Middle frontal gyrus (tissue), 1 donor: ENCODE data around the gene CD48.

ENCODE experiments used
- DNase-seq: peaks from one replicate; pipeline ENCODE4 v3.0.0-alpha.2; 2015; ENCODE audit warnings: low spot score; ENCODE audit errors: extremely low spot score

The CD48 gene

DNA sequence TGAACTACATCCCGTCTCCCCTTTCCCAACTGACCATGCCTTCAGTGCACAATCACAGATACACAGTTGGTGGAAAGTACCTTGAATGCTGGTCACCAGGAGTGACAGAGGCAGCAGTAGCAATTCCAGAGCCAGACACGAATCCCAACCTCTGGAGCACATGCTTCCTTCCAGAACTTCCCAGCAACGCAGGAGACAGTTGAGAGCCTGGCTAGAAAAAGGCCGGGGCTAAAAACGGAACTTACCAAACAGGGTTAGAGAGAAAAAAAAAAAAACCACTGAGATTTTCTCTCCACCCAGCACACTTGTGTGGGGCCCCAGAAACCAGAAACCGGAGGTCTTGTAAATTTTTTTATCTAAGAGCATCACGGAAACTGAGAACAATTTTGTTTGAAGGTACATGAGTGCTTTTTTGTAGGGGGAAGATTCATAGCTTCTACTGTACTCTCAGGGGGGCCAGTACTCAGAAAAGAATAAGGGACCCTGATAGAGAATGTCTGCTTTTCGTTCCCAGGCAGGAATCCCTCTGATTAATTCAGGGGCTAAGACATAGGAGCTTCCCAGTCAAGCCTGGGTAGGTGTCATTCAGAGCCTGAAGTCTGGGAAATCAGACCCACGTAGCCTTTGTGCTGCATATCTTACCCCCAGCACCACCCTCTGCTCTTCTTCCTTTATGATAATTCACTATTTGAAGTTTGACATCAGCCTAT is at the start of gene CD48:
Gene CD48, minus strand, starts transcription at position 221 of the 710 bp plus-strand sequence. Its CDS starts 59 bp downstream, at position 162.
- DNase-seq, result no peak

- DNase-seq, result no peak
Observed at GRCh38 chr1:160761046-160761445, 49.4 kb upstream of the CD48 start.

DNA sequence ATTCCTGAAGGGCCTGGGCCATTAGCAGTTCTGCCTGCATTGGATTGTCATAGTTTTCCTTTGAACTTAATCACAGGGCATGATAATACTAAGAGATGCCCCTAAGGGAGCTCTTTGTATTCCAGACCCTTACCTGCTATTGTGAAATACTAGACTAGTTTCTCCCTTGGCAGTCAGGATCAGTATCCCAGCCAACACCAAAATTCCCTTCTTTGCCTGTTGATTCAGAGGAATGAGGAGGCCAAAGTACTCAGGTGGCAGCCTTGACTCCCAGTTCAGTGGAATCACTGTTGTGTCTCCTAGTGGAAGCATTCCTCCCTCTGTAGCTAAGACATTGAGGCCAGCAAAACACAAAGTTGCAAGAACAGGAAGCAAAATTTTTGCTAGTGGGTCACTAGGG is 48.1 kb upstream of the CD48 start:
- DNase-seq, result no peak

DNA sequence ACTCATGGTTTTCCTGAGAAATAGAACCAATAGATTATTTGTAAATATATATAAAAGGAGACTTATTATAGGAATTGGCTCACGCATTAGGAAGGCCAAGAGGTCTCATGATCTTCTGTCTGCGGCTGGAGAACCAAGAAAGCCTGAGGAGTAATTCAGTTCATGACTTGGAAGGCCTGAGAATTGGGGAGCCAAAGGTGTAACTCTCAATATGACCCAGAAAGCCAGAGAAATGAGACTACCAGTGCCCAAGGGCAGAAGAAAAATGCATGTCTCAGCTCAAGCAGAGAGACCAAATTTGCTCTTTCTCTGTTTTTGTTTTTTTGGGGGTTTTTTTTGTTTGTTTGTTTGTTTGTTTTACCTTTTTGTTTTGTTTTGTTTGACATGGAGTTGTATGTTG is 46.9 kb upstream of the CD48 start:
- no peak for DNase-seq

- DNase-seq, result no peak
Observed at GRCh38 chr1:160756849-160757201, 45.2 kb upstream of the CD48 start.

DNA sequence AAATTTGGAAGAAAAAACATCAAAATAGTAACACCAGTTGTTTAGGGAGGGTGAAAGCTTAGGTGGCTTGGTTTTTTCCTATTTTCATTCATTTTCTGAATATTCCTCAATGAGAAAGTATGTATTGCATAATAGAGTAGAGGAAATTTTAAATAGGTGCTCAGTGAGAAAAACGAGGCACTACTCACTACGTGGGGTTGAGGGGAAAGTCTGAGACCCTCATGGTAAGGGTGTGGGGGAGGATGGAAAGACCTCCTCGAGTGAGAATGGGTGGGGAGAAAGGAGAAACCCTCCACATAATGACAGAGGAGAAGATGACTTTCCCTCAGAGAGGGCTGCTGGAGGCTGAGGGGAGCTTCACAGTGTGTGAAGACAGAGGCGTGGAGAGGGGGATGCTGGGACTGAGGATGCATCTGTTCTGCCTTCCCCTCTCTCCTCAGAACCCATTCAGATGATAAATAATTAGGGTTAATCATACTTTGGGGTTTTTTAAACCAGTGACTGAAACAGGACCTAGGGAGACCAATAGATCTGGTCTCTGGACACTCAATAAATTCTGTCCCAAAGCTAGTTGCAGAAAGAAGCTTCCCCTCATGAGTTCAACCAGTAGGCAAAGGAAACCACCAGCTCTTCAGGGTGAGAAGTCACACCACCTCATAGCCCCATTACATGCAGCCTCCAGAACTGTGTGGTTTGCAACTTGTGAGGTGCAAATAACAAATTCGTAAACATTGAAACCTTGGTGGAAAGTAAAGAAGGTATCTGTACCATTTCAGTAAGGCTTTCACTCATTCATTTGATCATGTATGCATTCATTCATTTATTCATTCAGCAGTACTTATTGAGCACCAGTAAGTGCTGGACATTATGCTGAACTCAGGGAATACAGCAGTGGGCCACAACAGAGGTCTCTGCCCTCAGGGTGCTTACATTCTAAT is 44.6 kb upstream of the CD48 start:
- DNase-seq, result no peak

DNA sequence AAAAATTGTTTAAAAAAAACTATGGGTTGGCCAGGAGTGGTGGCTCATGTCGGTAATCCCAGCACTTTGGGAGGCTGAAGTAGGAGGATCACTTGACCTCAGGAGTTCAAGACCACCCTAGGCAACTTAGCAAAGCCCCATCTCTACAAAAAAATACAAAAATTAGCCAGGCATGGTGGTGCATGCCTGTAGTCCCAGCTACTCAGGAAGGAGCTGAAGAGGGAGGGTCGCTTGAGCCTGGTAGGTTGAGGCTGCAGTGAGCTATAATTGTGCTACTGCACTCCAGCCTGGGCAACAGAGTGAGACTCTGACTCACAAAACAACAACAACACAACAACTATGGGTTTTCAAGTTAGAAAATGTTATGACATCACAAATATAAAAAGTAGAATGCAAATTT is 43.8 kb upstream of the CD48 start:
- no peak for DNase-seq

DNA sequence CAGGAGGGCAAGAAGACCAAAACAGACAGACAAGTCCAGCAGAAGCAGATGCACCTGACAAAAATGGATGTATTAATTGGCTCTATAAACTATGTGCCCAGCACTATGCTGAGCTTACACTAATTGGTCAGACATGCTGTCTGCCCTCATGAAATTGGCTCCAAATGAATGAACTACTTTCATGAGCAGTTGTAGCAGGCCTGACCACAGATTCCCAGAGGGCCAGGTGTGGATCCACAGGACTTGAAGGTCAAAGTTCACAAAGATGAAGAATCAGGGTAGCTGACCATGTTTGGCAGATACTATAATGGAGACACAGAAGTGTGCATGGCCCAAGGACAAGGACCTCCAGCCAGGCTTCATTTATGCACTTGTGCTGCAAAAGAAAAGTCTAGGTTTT is 42.0 kb upstream of the CD48 start:
- no peak for DNase-seq

- DNase-seq, result no peak
Observed at GRCh38 chr1:160752924-160753323, 41.3 kb upstream of the CD48 start.

- no peak for DNase-seq
Observed at GRCh38 chr1:160752406-160752805, 40.8 kb upstream of the CD48 start.

- DNase-seq, result no peak
Observed at GRCh38 chr1:160750608-160751007, 39.0 kb upstream of the CD48 start.

GRCh38 chr1:160748878-160749269 is 37.3 kb upstream of the CD48 start:
- no peak for DNase-seq

DNA sequence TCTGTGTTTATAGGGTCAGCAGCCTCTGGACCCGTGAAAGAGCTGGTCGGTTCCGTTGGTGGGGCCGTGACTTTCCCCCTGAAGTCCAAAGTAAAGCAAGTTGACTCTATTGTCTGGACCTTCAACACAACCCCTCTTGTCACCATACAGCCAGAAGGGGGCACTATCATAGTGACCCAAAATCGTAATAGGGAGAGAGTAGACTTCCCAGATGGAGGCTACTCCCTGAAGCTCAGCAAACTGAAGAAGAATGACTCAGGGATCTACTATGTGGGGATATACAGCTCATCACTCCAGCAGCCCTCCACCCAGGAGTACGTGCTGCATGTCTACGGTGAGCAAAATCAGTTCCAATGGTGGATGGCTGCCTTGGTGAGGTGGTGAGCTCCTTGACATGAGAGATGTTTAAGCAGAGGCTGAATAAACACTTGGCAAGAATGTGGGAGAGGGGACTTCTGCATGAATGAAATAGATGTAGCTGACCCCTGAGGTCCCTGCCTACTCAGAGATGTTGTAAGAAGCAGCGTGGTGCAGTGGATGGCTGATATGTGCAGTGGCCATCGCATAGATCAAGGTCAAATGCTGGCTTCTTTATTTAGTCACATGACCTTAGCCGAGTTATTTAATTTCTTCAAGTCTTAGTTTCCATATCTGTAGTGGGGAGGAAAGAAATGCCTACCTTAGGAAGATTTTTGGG is 36.7 kb upstream of the CD48 start:
- no peak for DNase-seq

GRCh38 chr1:160747717-160748116 is 36.1 kb upstream of the CD48 start:
- no peak for DNase-seq

GRCh38 chr1:160746836-160747500 is 35.3 kb upstream of the CD48 start:
- no peak for DNase-seq

GRCh38 chr1:160745551-160745950 is 33.9 kb upstream of the CD48 start:
- DNase-seq, result no peak

GRCh38 chr1:160744852-160745520 is 33.4 kb upstream of the CD48 start:
- DNase-seq, result no peak

GRCh38 chr1:160744199-160744851 is 32.7 kb upstream of the CD48 start:
- no peak for DNase-seq

DNA sequence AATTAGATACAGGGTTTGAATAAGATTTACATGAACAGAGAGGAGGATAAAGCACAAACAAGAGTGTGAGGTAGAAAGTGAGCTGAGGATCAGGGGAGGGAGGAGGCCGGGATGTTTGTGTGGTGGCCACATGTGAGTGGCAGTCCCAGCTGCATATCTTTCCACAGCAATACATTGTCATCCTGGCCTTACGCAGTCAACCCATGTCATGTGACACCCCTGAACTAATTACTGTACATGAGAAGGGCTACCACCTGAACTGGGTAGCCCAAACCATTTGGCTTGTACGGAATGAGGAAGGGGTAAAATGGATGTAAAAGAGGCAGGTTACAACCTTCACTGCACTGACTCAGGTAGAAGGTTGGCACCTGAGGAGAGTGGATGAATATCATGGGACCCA is 31.6 kb upstream of the CD48 start:
- no peak for DNase-seq

GRCh38 chr1:160742428-160743127 is 31.0 kb upstream of the CD48 start:
- DNase-seq, result no peak
